CD4-positive, alpha-beta T cell treated with Interleukin-17A for 4 hours (primary cell): Measurements from ENCODE around the gene ADA.
"Not testable (repeated sequence)": the region's sequence is repeated elsewhere in the genome, so short reads cannot be mapped to it uniquely, and the experiment has no call there.

Experiments
- DNase-seq: peaks from one replicate; pipeline ENCODE4 v3.0.0-alpha.2; 2020; ENCODE audit warnings: mixed read lengths

ADA gene

DNA sequence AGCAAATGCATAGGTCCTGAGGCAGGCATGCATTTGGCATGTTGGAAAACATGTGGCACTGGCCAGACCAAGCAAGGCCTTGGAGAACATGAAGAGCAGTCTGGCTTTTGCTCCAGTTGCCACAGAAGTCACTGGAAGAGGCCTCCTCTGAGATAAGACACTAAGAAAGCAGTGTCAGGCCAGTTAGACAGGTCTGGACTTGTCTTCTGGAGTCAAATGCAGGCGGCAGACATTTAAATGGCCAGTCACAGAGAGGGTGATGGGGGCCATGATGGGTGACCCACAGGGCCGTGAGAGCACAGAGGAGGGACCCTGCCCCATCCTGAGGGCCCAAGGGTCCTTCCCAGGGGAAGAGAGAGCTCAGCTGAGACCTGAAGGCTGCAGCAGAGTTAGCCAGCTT lies 26.7 kb upstream of the ADA start:
- no peak for DNase-seq

DNA sequence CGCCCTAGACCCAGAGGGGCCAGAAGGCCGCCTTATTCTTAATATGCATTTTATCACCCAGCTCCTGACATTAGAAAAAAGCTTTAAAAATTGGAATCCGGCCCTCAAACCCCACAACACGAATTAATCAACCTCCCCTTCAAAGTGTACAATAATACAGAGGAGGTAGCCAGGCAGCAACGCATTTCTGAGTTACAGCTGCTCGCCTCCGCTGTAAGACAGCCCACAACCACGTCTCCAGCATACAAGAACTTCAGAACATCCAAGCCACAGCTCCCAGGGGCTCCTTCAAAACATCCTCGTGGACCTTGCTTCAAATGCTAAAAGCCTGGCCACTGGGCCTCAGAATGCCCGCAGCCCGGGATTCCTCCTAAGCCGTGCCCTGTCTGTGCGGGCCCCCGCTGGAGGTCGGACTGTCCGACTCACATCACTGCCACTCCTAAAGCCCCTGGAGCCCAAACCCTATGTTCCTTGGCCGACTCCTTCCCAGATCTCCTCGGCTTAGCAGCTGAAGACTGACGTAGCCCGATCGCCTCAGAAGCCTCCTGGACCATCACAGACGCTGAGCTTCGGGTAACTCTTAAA lies 20.9 kb upstream of the ADA start:
- DNase-seq: not testable (repeated sequence)

DNA sequence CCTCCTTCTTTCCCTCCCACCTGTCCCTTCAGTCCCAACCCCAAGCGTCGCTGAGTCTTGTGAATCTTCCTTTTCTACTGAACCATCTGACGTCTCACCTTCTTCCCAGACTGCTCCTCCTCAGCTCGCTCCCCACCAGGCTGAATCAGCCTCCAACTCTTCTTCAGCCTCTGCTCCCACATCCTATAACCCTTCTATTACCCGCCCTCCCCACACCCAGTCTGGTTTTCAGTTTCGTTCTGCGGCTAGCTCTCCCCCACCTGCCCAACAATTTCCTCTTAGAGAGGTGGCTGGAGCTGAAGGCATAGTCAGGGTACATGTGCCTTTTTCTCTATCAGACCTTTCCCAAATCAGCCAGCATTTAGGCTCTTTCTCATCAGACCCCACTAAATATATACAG lies 20.0 kb upstream of the ADA start:
- DNase-seq: peak; percentile 77

DNA sequence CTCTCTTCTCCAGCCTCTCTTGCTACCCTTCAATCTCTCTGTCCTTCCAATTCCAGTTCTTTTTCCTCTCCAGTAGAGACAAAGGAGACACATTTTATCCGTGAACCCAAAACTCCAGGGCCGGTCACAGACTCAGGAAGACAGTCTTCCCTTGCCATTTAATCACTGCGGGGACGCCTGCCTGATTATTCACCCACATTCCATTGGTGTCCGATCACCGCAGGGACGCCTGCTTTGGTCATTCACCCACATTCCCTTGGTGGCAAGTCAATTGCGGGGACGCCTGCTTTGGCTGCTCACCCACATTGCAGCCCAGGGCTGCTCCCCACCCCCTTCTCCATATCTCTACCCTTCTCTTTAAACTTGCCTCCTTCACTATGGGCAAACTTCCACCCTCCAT lies 19.4 kb upstream of the ADA start:
- DNase-seq: not testable (repeated sequence)

DNA sequence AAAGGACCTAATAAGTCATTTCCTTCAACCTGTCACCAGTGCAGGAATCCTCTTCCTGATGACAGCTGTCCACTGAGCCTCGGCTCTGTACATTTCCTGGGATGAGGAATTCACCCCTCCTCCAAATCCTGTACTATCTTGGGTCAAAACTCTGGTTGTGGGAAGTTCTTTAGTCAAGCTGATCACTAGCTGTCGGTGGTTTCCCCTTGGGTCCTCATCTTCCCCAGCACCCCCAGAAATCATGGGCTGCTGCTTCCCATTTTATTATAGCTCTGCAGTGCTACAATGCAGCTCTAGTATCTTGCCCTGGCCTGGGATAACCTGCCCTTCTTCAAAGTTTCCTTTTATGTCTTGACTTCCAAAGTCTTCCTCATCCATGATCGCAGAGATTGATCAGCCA lies 14.6 kb upstream of the ADA start:
- no peak for DNase-seq

DNA sequence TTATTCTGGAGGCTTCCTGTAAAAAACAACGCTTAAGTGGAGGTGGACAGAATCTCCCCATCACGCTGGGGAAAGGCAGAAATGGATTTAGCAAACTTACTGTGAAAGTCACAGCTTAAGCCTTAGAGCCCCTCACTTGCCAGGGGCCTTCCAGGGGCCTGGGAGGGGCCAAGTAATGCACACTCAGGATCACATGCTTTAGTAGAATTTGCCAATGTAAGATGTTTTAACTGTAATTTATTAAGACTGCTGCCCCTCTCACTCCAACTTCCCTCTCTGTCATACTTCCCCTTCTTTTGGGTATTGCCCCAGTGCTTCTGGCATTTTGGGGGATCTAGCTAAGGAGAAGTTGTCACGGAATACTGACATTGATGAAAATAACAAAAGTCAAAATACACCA lies 12.6 kb upstream of the ADA start:
- DNase-seq: no peak

DNA sequence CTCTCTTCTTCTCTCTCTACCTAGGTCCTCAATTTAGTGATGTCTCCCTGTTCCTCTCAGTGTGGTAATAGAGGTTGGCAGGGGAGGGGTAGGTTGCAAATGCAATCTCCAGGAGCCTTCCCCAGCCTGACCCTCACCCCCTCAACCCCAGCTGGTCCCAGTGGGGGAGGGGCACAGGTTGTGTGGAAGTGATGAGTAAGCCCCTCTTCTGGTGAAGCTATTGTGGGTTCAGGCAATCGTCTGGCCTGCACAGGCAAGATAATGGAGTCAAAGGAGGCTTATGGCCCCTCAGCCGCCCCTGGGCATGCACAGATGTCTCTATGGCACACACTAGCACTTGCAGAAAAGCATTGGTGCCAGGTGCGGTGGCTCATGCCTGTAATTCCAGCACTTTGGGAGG lies 10.8 kb upstream of the ADA start:
- no peak for DNase-seq

DNA sequence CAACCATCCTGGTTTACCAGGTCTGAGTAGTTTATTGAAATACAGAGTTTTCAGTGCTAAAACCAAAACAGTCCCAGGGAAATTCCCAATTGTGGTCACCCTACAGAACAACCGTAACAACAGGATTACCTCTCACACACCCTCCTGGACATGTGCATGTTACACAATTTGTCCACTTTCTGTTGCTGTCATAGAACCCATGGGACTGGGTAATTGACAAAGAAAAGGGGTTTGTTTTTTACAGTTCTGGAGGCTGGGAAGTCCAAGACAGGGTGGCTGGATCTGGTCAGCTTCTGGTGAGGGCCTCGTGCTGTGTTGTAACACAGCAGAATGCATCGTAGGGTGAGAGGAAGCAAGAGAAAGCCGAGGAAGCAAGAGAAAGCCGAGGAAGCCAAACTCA lies 9.1 kb upstream of the ADA start:
- DNase-seq: no peak

DNA sequence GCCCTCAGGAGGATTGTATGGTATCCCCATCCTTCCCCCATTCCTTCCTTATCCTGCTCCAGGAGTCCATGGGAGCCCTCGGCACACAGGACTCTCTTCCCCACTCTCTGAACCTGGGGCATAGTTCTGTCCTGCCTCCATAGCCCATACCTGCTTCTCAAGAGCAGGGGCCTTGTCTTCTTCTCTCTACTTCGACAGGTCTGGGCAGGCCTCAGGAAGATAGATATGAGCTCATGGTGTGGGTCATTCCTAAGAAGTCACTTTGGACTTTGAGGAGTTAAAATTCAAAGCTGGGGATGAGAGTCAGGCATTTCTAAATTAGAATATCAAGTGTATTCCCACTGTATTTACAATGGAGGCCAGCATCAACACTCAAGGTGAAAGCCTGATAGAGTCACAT lies 8.4 kb upstream of the ADA start:
- no peak for DNase-seq

DNA sequence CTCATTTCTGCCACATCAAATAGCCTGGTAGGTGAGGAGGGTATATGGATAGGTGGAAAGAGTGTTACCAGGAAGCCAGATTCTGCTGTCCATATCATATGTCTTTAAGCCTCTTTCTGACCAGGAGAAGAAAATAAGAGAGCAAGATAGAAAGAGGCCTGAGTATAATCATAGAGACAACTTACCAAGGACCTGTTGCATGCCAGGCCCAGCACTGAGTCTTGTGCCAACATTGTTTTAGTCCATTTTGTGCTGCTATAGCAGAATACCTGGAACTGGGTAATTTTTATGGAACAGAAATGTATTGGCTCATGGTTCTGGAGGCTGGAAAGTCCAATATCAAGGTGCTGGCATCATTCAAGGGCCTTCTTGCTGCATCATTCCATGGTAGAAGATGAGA lies 7.3 kb upstream of the ADA start:
- no peak for DNase-seq

DNA sequence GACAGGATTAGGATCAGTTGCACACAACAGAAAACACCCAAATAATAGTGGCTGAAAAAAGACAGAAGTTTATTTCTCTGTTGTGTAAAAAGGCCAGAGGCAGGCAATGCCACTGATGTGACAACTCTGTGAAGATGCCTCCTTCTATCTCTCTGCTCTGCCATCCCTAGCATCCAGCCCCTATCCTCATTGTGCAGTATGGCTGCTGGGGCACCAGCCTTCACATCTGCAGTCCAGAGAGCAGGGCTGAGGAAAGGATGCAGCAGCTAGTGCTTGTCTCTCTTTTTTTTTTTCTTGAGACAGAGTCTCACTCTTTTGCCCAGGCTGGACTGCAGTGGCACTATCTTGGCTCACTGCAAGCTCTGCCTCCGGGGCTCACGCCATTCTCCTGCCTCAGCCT lies 6.4 kb upstream of the ADA start:
- no peak for DNase-seq

DNA sequence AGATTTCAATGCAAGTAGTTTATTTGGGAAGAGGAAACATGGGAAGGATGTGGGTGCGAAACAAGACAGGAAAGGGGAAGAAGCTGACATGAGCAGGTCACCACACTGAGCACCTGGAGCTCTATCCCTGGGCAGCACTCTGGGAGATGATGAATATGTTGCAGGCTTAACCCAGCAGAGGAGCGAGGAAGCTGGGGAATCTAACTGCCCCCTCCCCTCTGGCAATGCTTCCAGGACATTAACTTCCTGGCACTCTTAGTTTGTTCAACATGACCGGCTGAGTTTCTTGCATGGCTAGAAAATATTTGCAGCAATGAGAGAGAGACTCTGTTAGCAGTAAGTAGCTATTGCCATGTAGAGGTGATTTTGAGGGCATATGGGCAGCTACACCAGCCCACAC lies 4.9 kb upstream of the ADA start:
- DNase-seq: no peak

DNA sequence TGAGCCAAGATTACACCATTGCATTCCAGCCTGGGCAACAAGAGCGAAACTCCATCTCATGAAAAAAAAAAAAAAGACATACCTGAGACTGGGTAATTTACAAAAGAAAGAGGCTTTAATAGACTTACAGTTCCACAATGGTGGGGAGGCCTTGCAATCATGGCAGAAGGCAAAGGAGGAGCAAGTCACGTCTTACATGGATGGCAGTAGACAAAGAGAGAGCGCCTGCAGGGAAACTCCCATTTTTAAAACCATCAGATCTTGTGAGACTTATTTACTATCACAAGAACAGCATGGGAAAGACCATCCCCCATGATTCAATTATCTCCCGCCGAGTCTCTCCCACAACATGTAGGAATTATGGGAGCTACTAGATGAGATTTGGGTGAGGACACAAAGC lies 2.7 kb upstream of the ADA start:
- not testable (repeated sequence) for DNase-seq

DNA sequence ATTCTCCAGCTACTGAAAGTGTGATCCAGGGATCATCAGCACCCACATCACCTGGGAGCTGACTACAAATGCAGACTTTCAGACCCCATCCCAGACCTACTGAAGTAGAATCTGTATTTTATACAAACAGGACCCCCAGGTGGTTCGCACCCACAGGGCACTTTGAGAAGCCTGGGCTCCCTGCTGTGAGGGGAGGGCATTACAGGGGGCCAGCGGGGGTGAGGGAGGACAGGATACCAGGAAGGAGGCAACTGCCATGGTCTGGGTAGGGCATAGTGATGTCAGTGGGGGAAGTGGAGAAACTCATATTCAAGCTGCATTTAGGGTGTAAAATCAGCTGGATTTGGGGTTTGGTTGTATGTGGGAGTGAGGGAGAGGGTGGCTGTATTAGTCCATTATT lies 2.0 kb upstream of the ADA start:
- no peak for DNase-seq

DNA sequence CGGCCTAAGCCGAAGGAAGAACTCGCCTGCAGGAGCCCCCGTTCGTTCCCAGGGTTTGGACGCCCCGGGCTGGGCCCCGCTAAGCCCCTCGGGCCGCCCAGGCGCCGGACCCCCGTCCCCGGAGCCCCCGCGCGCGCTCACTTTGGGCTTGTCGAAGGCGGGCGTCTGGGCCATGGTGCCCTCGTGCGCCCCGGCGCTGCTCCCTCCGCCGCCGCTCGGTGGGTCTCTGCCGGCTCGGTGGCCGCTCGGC lies 140 bp downstream of the ADA start:
- no peak for DNase-seq

DNA sequence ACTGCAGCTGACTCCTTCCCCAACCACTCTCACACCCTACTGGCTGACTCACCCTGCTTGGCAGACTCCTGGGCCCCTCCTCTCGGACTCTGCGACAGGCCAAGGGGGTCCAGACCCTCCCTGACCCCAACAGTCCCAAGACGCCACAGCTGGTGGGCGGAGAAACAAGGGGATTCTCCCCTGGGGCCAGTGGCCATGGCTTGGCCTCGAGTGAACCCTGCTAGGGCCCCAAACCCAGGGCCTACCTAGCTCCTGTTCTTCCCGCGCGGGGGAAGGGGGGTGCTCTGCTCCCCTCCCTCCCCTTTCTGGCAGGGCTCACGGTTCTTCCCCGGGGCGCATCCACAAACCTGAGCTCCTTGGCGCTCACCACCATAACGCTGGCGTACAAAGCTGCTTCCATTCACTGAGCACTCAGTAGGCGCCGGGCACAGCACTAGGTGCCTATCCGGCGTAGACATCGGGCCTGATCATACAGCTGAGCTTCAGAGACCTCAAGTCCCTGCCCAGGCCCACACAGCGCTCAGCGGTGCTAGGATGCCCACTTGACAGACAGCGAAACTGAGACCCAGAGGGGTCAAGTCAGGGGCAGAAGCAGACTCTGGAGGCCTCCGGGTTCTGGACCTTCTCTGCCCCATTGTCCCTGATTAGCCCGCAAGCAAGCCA lies 597 bp downstream of the ADA start:
- peak; percentile 65 for DNase-seq

DNA sequence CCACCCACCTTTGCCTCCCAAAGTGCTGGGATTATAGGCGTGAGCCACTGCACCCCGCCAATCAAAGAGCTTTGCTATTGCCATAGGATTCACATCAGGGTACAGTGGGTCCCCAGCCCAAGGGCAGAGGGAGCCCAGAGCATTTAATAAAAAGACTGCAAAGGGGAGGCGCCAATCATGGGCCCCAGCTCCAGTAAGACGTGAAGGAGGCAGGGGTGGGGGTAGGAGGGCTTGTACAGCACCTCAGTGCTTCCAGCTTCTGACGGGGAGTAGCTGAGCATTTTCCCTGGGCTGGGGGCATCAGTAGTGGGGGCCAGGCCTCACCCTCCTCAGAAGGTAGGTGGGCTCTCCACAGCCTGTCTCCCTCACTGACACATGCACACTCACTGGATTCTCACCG lies 1.5 kb downstream of the ADA start:
- DNase-seq: no peak

DNA sequence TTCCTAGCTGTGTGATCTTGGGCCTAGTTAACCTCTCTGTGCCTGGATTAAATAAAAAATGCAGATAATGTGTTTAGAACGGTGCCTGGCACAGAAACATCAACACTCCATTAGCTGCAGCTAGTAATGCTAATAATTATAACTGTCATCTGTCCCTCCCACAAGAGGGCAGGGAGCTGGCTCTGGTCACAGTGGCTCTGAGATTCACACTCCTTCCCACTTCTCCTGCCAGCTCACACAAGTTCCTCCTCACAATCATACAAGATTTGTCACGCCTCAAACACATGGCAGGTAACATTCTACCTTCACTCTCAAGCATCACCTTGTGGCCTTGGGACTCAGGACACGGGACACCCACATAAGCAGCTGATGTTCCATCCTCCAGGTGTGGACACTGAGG lies 2.4 kb downstream of the ADA start:
- no peak for DNase-seq

DNA sequence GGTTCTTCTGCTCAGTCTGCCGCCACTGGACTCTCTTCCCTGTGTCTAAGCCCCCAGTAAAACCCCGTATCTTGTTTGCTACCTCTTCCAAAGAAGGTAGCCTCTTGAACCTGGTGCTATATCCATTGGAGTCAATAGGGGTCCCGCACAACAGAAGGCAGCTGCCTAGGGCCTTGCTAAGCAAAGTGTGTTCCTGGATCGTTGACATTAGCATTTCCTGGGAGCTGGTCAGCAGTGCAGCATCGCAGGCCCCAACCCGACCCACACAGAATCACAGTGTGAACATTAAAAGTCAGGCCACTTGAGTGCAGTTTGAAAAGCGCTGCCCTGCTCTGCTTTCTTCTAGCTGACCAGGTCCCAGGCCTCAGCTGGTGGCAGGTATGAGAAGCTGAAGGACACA lies 2.9 kb downstream of the ADA start:
- no peak for DNase-seq

DNA sequence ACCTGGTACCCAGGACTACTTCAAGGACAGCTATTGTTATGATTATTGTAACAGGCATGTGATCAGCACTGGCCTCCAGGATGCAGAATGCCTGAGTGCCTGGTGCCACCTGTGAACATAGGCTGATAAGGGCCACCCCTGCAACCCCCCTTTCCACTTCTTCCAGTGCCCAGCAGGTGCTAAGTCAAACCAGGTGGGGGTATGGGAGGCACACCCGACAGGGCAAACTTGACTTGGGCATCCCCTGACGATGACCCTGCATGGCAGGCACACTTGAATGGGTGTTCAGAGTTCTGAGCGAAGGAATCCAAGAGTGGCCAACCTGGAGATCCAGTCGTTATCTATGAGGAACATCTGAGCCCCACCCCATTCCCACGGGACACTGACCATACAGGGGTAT lies 3.4 kb downstream of the ADA start:
- DNase-seq: peak; percentile 19

DNA sequence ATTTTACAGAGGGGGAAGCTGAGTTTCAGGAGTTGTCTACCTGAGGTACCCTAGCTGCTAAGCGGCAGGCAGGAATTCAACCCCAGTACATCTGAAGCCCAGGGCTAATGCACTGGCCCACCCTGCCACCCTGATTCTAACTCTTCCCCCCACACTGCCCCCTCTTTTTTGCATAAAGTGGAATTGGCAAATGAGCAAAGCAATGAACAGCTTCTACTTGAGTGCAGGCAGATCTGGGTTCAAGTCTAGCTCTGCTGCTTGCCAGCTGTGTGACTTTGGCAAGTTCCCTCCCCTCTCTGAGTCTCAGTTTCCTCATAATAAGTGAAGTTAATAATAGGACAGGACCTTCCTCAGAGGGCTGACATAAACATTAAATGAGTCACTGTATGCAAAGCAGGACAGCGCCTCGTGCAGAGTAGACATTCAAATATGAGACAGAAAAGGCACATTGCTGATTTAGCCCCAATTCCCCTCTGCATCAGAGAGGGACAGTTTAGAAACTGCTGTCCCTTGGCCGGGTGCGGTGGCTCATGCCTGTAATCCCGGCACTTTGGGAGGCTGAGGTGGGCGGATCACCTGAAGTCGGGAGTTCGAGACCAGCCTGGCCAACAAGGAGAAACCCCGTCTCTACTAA lies 4.7 kb downstream of the ADA start:
- peak; percentile 32 for DNase-seq

DNA sequence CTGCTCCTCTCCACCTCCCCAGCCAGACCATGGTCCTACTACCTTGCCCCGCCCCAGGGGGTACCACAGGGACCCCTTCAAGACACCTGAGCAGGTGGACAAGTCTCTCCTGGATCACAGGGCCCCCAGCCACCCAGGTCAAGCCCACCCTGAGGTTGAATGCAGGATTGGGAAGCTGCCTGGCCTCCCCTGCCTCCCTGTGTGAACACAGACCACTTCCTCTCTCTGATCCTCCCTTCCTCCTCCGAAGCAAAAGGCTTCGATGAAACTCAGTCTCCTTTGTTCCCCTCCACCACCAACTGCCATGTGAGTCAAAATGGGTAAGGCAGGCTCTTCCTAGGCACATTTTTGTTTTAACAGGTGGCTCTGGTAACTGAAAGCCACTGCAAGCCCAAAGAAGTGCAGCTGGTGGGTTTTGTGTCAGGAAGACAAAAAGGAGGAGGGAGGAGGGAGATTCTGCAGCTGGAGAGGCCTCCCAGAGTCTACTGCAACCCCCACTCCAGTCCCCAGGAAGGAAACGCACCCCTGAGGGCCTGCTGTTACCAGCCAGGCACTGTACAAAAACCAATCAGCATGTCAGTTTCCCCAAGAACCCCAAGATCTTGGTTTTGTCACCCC lies 5.4 kb downstream of the ADA start:
- peak; percentile 51 for DNase-seq

DNA sequence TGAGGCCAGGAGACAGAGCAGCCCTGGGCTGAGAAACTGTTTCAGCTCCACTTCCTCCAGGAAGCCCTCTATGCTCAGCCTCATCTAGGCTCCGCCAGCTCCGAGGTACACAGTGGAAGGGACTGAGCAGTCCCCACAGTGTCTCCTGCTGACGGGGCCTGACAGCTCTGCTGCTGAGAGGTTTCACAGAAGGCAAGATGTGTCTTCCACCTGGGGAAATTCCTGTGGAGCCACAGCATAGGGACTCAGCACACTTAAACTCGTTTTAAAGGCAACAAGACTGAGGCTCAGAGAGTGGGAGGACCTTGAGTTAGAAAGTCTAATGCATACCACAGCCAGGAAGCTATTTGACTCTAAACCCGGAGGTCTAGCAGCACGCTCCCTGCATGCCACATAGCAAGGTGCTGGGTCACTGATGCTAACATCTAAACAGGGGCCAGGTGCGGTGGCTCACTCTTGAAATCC lies 6.8 kb downstream of the ADA start:
- DNase-seq: peak; percentile 59

DNA sequence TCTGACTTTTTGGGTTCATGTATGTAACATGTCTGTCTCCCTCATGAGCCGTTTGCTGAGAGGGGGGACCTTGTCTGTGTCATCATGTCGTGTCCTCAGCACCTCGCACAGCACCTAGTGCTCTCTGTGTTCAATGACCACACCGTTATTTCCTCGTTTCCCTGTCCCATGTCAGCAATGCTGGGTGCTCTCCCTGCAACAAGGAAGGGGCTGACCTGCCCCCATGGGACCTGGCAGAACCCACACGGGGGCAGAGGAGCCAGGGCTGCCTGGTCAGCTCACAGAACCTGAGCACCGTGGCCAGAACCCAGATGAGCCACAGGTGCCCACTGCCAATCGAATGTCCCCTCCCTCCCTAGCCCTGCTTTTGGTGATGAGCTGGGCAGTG lies 7.3 kb downstream of the ADA start:
- peak; percentile 41 for DNase-seq
